Measurements from ENCODE around the gene SLC25A21. TPM values are rescaled to one million over a fixed set of nuclear protein-coding genes. Genes with fewer than 3 reads are reported as not detected.
"Not testable (repeated sequence)": the region's sequence is repeated elsewhere in the genome, so short reads cannot be mapped to it uniquely, and the experiment has no call there.

SLC25A21 gene
- total RNA-seq, 1 donor, result not detected

GRCh38 chr14:36988989-36989388 lies 183.4 kb downstream of the SLC25A21 start:
- H3K9me3 ChIP-seq (ENCODE audit: low read depth, low read length), result no peaks in the 10 kb centered on the region

DNA sequence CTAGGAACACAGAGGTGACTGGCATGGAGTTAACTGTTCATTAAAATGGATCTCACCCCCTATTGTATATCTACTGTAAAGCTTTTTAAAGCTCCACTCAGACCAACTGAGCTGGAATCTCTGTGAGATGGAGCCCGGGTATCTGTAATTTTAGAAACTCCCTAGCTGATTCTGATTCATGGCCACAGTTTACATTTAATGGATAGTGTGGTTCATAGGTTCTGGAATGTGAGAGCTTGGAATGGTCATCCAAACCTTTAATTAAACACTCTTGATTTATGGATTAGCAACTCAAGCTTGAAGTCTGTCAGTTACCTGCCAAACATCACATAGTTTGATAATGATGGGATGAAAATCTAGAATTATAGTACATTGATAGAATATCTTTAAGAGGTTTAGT lies 183.8 kb downstream of the SLC25A21 start:
- Histone ChIP-seq H3K9me3 (ENCODE audit: low read depth, low read length) (no peaks in the 10 kb centered on the region), H3K4me1 (ENCODE audit: insufficient read depth, low read length) (no peaks in the 10 kb centered on the region), H3K27me3 (ENCODE audit: insufficient read depth, low read length) (no peaks in the 10 kb centered on the region), H3K4me3 (ENCODE audit: low read length) (no peak overlapping the region)

More at GRCh38 chr14:36988989-36989388, 183.4 kb downstream of the SLC25A21 start:
- H3K4me3 ChIP-seq (ENCODE audit: low read length), result no peak overlapping the region
- H3K4me1 ChIP-seq (ENCODE audit: insufficient read depth, low read length), result no peaks in the 10 kb centered on the region
- H3K27me3 ChIP-seq (ENCODE audit: insufficient read depth, low read length), result no peaks in the 10 kb centered on the region

DNA sequence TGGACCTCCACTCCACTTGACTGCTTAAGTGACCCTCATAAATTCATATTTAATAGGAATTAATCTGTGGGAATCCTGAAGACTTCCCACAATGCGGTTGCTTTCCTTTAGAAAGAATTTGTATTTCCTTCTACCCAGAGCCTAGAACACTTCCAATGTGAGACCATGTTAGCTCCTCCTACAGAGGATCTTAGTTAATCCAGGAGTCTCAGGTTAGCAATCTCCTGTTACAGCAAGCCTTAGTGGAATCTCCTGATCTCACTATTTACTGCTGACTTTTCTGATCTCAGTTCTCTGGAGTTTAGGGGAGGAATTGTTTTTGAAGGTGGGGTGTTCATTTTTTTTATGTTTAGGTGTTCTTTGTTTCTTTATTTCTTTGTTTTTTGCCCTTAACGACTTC lies 186.0 kb downstream of the SLC25A21 start:
- no peaks in the 10 kb centered on the region for H3K27me3 ChIP-seq (ENCODE audit: insufficient read depth, low read length)
- H3K4me3 ChIP-seq (ENCODE audit: low read length), result no peak overlapping the region
- H3K4me1 ChIP-seq (ENCODE audit: insufficient read depth, low read length), result no peaks in the 10 kb centered on the region
- no peaks in the 10 kb centered on the region for H3K9me3 ChIP-seq (ENCODE audit: low read depth, low read length)

GRCh38 chr14:36981832-36982529 lies 190.4 kb downstream of the SLC25A21 start:
- H3K4me3 ChIP-seq (ENCODE audit: low read length), result no peak overlapping the region
- no peaks in the 10 kb centered on the region for H3K27me3 ChIP-seq (ENCODE audit: insufficient read depth, low read length)
- H3K4me1 ChIP-seq (ENCODE audit: insufficient read depth, low read length), result no peaks in the 10 kb centered on the region
- no peaks in the 10 kb centered on the region for H3K9me3 ChIP-seq (ENCODE audit: low read depth, low read length)

- not testable (repeated sequence) for H3K9me3 ChIP-seq (ENCODE audit: low read depth, low read length); H3K27me3 ChIP-seq (ENCODE audit: insufficient read depth, low read length); H3K4me3 ChIP-seq (ENCODE audit: low read length); H3K4me1 ChIP-seq (ENCODE audit: insufficient read depth, low read length)
Observed at GRCh38 chr14:36980413-36980812, 192.0 kb downstream of the SLC25A21 start.

- no peaks in the 10 kb centered on the region for H3K27me3 ChIP-seq (ENCODE audit: insufficient read depth, low read length)
- H3K4me1 ChIP-seq (ENCODE audit: insufficient read depth, low read length), result no peaks in the 10 kb centered on the region
- H3K4me3 ChIP-seq (ENCODE audit: low read length), result no peak overlapping the region
- no peaks in the 10 kb centered on the region for H3K9me3 ChIP-seq (ENCODE audit: low read depth, low read length)
Observed at GRCh38 chr14:36979863-36980262, 192.5 kb downstream of the SLC25A21 start.

DNA sequence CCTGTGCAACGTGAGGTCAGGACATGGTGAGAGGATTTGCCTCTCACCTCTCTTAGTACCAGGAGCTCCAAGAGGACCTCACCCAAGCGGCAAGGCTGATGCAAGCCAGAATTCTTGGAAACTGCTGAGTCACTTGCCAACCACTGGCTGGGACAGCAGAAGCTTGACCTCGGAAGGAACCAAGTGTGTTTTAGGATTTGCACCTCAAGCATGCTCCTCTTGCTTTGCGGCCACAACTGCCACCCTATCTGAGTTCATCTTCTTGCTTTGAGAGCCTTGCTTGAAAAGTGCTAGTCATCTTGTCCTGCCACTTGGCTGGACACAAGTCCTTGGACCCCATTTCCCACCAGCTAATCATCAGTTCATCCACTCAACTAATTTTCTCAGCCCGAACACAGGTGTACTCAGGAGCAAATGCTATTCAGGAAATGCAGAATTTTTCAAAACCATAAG lies 195.8 kb downstream of the SLC25A21 start:
- no peaks in the 10 kb centered on the region for H3K27me3 ChIP-seq (ENCODE audit: insufficient read depth, low read length)
- H3K9me3 ChIP-seq (ENCODE audit: low read depth, low read length), result no peaks in the 10 kb centered on the region
- H3K4me3 ChIP-seq (ENCODE audit: low read length), result no peak overlapping the region
- no peaks in the 10 kb centered on the region for H3K4me1 ChIP-seq (ENCODE audit: insufficient read depth, low read length)

DNA sequence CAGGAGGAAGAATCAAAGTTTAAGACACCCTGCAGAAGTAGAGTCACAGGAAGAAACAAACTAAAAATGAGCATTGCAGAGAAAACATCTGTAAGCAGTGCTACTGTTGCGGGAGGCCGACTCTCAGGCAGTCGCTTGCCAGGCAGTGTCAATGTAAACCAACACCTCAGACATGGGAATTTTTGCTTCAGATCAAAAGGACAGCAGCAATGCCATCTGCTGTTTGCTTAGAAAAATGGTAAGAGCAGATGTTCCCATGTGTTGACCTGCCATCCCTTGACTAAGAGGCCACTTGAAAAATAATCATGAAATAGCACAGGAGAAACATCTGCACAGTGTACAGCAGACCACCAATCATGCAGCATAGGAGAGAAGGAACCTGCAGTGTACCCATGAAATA lies 196.6 kb downstream of the SLC25A21 start:
- H3K4me3 ChIP-seq (ENCODE audit: low read length), result no peak overlapping the region
- H3K9me3 ChIP-seq (ENCODE audit: low read depth, low read length), result no peaks in the 10 kb centered on the region
- H3K27me3 ChIP-seq (ENCODE audit: insufficient read depth, low read length), result no peaks in the 10 kb centered on the region
- no peaks in the 10 kb centered on the region for H3K4me1 ChIP-seq (ENCODE audit: insufficient read depth, low read length)

- Histone ChIP-seq H3K27me3 (ENCODE audit: insufficient read depth, low read length) (no peaks in the 10 kb centered on the region), H3K4me3 (ENCODE audit: low read length) (no peak overlapping the region), H3K4me1 (ENCODE audit: insufficient read depth, low read length) (no peaks in the 10 kb centered on the region), H3K9me3 (ENCODE audit: low read depth, low read length) (no peaks in the 10 kb centered on the region)
Observed at GRCh38 chr14:36974985-36975384, 197.4 kb downstream of the SLC25A21 start.

- Histone ChIP-seq H3K4me1 (ENCODE audit: insufficient read depth, low read length) (no peaks in the 10 kb centered on the region), H3K27me3 (ENCODE audit: insufficient read depth, low read length) (no peaks in the 10 kb centered on the region), H3K4me3 (ENCODE audit: low read length) (no peak overlapping the region), H3K9me3 (ENCODE audit: low read depth, low read length) (no peaks in the 10 kb centered on the region)
Observed at GRCh38 chr14:36973806-36974442, 198.5 kb downstream of the SLC25A21 start.

GRCh38 chr14:36971263-36971855 lies 201.0 kb downstream of the SLC25A21 start:
- no peak overlapping the region for H3K4me3 ChIP-seq (ENCODE audit: low read length)
- no peaks in the 10 kb centered on the region for H3K4me1 ChIP-seq (ENCODE audit: insufficient read depth, low read length)
- no peaks in the 10 kb centered on the region for H3K9me3 ChIP-seq (ENCODE audit: low read depth, low read length)
- H3K27me3 ChIP-seq (ENCODE audit: insufficient read depth, low read length), result no peaks in the 10 kb centered on the region

DNA sequence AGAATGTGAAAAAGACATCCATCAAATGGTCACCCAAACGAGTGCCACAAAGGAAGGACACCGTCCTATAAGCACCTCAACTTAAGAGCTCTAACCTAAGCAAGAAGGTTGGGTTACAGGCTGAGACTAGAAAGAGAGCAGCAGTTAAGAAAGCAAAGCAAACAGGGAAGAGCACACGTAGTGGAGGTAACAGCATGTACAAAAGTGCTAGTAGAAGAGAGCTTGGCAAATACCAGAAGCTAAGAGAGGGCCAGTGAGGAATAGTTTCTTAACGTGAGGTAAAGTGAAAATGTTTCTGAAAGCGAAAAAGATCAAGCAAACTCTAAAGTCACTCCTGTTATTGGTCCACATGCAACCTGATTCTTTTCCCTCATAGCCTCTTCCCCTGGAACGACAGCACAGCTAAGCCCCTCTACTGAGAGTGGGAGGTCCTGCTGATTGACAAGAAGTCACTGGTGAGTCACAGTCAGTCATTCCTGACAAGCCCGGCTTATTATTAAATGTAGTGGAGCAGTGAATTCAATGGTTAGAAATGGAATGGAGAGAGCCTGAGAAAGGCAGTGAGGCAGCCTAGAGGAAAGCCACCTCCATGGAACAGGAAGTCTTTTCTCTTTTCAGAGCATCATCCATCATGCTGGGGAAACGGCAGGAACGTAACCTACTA lies 204.4 kb downstream of the SLC25A21 start:
- no peaks in the 10 kb centered on the region for H3K27me3 ChIP-seq (ENCODE audit: insufficient read depth, low read length)
- H3K4me1 ChIP-seq (ENCODE audit: insufficient read depth, low read length), result no peaks in the 10 kb centered on the region
- no peaks in the 10 kb centered on the region for H3K9me3 ChIP-seq (ENCODE audit: low read depth, low read length)
- no peak overlapping the region for H3K4me3 ChIP-seq (ENCODE audit: low read length)

DNA sequence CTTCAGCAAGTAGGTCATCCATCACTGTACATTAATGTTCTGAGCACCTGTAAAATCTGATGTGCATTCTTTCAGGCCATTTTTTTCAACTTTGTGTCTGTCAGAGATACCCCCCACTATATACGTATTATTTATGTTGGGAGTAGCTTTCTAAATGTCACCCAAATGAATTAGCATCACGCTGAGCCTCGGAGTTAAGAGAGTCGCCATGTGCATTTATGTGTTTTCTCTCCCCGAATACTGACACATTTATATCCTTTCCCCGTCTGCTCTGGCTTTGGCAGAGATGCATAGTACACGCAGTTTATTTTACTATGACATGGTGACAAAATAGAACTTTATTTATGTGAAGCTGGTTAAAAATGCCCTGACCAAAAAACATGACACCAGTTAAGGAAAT lies 216.4 kb downstream of the SLC25A21 start:
- H3K27me3 ChIP-seq (ENCODE audit: insufficient read depth, low read length), result no peaks in the 10 kb centered on the region
- H3K9me3 ChIP-seq (ENCODE audit: low read depth, low read length), result no peaks in the 10 kb centered on the region
- H3K4me1 ChIP-seq (ENCODE audit: insufficient read depth, low read length), result no peaks in the 10 kb centered on the region
- H3K4me3 ChIP-seq (ENCODE audit: low read length), result no peak overlapping the region

- no peaks in the 10 kb centered on the region for H3K9me3 ChIP-seq (ENCODE audit: low read depth, low read length)
- H3K4me1 ChIP-seq (ENCODE audit: insufficient read depth, low read length), result no peaks in the 10 kb centered on the region
- H3K4me3 ChIP-seq (ENCODE audit: low read length), result no peak overlapping the region
- H3K27me3 ChIP-seq (ENCODE audit: insufficient read depth, low read length), result no peaks in the 10 kb centered on the region
Observed at GRCh38 chr14:36955376-36955775, 217.0 kb downstream of the SLC25A21 start.

DNA sequence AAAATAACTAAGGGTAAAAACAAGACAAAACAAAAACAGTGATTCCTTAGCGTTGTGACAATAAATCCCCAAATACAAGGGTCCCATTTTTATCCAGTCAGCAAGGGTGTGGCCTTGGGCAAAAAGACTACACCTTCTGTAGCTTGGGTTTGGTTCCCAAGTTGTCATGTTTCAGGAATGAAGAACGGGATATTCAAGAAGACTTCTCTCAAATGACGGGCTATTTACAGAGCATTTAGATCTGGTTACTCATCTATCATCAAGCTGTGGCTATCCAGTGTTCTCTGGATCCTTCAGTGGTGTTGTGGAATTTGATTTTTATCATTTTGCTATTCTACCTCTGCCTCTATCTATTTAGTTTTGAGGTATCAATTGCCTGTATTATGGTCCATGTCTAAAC lies 219.7 kb downstream of the SLC25A21 start:
- no peak overlapping the region for H3K4me3 ChIP-seq (ENCODE audit: low read length)
- H3K27me3 ChIP-seq (ENCODE audit: insufficient read depth, low read length), result no peaks in the 10 kb centered on the region
- no peaks in the 10 kb centered on the region for H3K4me1 ChIP-seq (ENCODE audit: insufficient read depth, low read length)
- no peaks in the 10 kb centered on the region for H3K9me3 ChIP-seq (ENCODE audit: low read depth, low read length)

Data from mononuclear cell (primary cell).